Inflammatory macrophage treated with lipopolysaccharide for 4 hours (primary cell): ENCODE measurements around the gene ARHGAP23.
A peak's percentile ranks its signal among the peaks of the same experiment; 100 is the strongest.
"Not testable (repeated sequence)": the region's sequence is repeated elsewhere in the genome, so short reads cannot be mapped to it uniquely, and the experiment has no call there.

Experiments used
- DNase-seq: peaks from one replicate; pipeline ENCODE4 v3.0.0-alpha.2; 2020

ARHGAP23 gene

GRCh38 chr17:38461683-38462082 lies 33.4 kb downstream of the ARHGAP23 start:
- DNase-seq: no peak

- DNase-seq: no peak
Observed at GRCh38 chr17:38463451-38463858, 35.2 kb downstream of the ARHGAP23 start.

GRCh38 chr17:38464251-38464722 lies 36.0 kb downstream of the ARHGAP23 start:
- DNase-seq: no peak

- no peak for DNase-seq
Observed at GRCh38 chr17:38464723-38465390, 36.6 kb downstream of the ARHGAP23 start.

- DNase-seq: no peak
Observed at GRCh38 chr17:38465391-38466345, 37.4 kb downstream of the ARHGAP23 start.

GRCh38 chr17:38466346-38467315 lies 38.4 kb downstream of the ARHGAP23 start:
- no peak for DNase-seq

GRCh38 chr17:38467491-38467890 lies 39.2 kb downstream of the ARHGAP23 start:
- DNase-seq: no peak

- no peak for DNase-seq
Observed at GRCh38 chr17:38469875-38470274, 41.6 kb downstream of the ARHGAP23 start.

- DNase-seq: not testable (repeated sequence)
Observed at GRCh38 chr17:38471253-38471652, 43.0 kb downstream of the ARHGAP23 start.

- DNase-seq: not testable (repeated sequence)
Observed at GRCh38 chr17:38474666-38475065, 46.4 kb downstream of the ARHGAP23 start.

- DNase-seq: no peak
Observed at GRCh38 chr17:38476549-38476948, 48.3 kb downstream of the ARHGAP23 start.

- not testable (repeated sequence) for DNase-seq
Observed at GRCh38 chr17:38477417-38477816, 49.2 kb downstream of the ARHGAP23 start.

GRCh38 chr17:38477951-38478350 lies 49.7 kb downstream of the ARHGAP23 start:
- DNase-seq: not testable (repeated sequence)

- DNase-seq: not testable (repeated sequence)
Observed at GRCh38 chr17:38478667-38479066, 50.4 kb downstream of the ARHGAP23 start.

- not testable (repeated sequence) for DNase-seq
Observed at GRCh38 chr17:38482039-38482699, 53.9 kb downstream of the ARHGAP23 start.

GRCh38 chr17:38482700-38483043 lies 54.4 kb downstream of the ARHGAP23 start:
- DNase-seq: not testable (repeated sequence)

- peak; percentile 53 for DNase-seq
Observed at GRCh38 chr17:38484242-38485145, 56.2 kb downstream of the ARHGAP23 start.

GRCh38 chr17:38485146-38485468 lies 56.8 kb downstream of the ARHGAP23 start:
- DNase-seq: no peak

GRCh38 chr17:38485681-38486298 lies 57.5 kb downstream of the ARHGAP23 start:
- not testable (repeated sequence) for DNase-seq

- not testable (repeated sequence) for DNase-seq
Observed at GRCh38 chr17:38489774-38490173, 61.5 kb downstream of the ARHGAP23 start.
